ENCODE data around the gene SH3RF3. TPM values are rescaled to one million over a fixed set of nuclear protein-coding genes. Genes with fewer than 3 reads are reported as not detected.

The SH3RF3 gene
- total RNA-seq, 6 donors from 2014 or later, result 4.1 to 21.0 (median 8.0) TPM

GRCh38 chr2:109271920-109272319, 142.9 kb downstream of the SH3RF3 start:
- no peaks in the 10 kb centered on the region for H3K36me3 ChIP-seq
- peaks cover 24 to 33% (median 30%) of the 10 kb centered on the region in 4 donors for H3K4me1 ChIP-seq
- no peaks in the 10 kb centered on the region for H3K9me3 ChIP-seq
- TF ChIP-seq CTCF (IDR thresholded peaks at IDR 0.05) (no peak), EP300 (IDR thresholded peaks at IDR 0.05) (no peak)
- DNase-seq (no peak), ATAC-seq (ENCODE audit: low FRiP score in 2 of 2) (no peak)
- no peak overlapping the region for H3K27ac ChIP-seq
- WGBS, 2 donors, result 94 to 100% methylated on average over 3 of the region's 3 CpGs
- no peaks in the 10 kb centered on the region for H3K27me3 ChIP-seq
- no peak overlapping the region for H3K4me3 ChIP-seq

GRCh38 chr2:109272461-109272860, 143.5 kb downstream of the SH3RF3 start:
- peak in 1 of 2 donors; percentile 15 for ATAC-seq (ENCODE audit: low FRiP score in 2 of 2)
- DNase-seq, result no peak

GRCh38 chr2:109275120-109276012, 146.4 kb downstream of the SH3RF3 start:
- peak in 1 of 2 donors; percentile 44 for DNase-seq

More at GRCh38 chr2:109272461-109272860, 143.5 kb downstream of the SH3RF3 start:
- Histone ChIP-seq H3K4me3 (no peak overlapping the region), H3K27ac (no peak overlapping the region), H3K4me1 (peaks cover 20 to 28% (median 27%) of the 10 kb centered on the region in 4 donors), H3K36me3 (no peaks in the 10 kb centered on the region), H3K9me3 (no peaks in the 10 kb centered on the region), H3K27me3 (no peaks in the 10 kb centered on the region)
- no peak for TF ChIP-seq POLR2AphosphoS5 (IDR thresholded peaks at IDR 0.05)
- no peak for TF ChIP-seq EP300 (IDR thresholded peaks at IDR 0.05)
- no peak for TF ChIP-seq CTCF (IDR thresholded peaks at IDR 0.05)
- TF ChIP-seq POLR2A (IDR thresholded peaks at IDR 0.05), result no peak
- 90 to 93% methylated on average over 7 to 15 of the region's 15 CpGs for WGBS, 2 donors

GRCh38 chr2:109277406-109277805, 148.4 kb downstream of the SH3RF3 start:
- Histone ChIP-seq H3K9me3 (no peaks in the 10 kb centered on the region), H3K27ac (no peak overlapping the region), H3K4me3 (no peak overlapping the region), H3K36me3 (no peaks in the 10 kb centered on the region), H3K27me3 (no peaks in the 10 kb centered on the region), H3K4me1 (peaks cover 11 to 31% (median 23%) of the 10 kb centered on the region in 4 donors)
- ATAC-seq (ENCODE audit: low FRiP score in 2 of 2), result no peak
- WGBS, 2 donors, result 83 to 87% methylated on average over 12 of the region's 12 CpGs
- TF ChIP-seq EP300 (IDR thresholded peaks at IDR 0.05) (no peak), POLR2A (IDR thresholded peaks at IDR 0.05) (no peak), CTCF (IDR thresholded peaks at IDR 0.05) (no peak), POLR2AphosphoS5 (IDR thresholded peaks at IDR 0.05) (no peak)
- DNase-seq, result no peak

More at GRCh38 chr2:109275120-109276012, 146.4 kb downstream of the SH3RF3 start:
- 74 to 79% methylated on average over 26 of the region's 26 CpGs for WGBS, 2 donors
- Histone ChIP-seq H3K4me1 (peaks cover 21 to 33% (median 28%) of the 10 kb centered on the region in 4 donors), H3K27ac (peak overlapping the region; percentile 39 to 80 (median 56)), H3K27me3 (no peaks in the 10 kb centered on the region), H3K36me3 (no peaks in the 10 kb centered on the region), H3K4me3 (no peak overlapping the region), H3K9me3 (no peaks in the 10 kb centered on the region)
- TF ChIP-seq EP300 (IDR thresholded peaks at IDR 0.05), result peak in 3 of 4 donors; percentile 9 to 93 (median 59)
- peak; percentile 42 to 58 for TF ChIP-seq POLR2AphosphoS5 (IDR thresholded peaks at IDR 0.05)
- TF ChIP-seq CTCF (IDR thresholded peaks at IDR 0.05), result no peak
- no peak for TF ChIP-seq POLR2A (IDR thresholded peaks at IDR 0.05)
- ATAC-seq (ENCODE audit: low FRiP score in 2 of 2), result no peak

Measured in upper lobe of left lung (tissue), 6 donors.